ENCODE results near the gene CHST1. TPM values are rescaled to one million over a fixed set of nuclear protein-coding genes. Genes with fewer than 3 reads are reported as not detected.

Gene CHST1
- total RNA-seq, 2 experiments from 2014 or later = not detected

GRCh38 chr11:45675646-45676045 lies 10.2 kb upstream of the CHST1 start:
- POLR2A ChIA-PET = no interaction called here
- H3K4me3 Mint-ChIP-seq = no peak overlapping the region
- H3K27me3 ChIP-seq (ENCODE audit: control insufficient read depth in 1 of 2, insufficient read depth in 2 of 2, low read length in 2 of 2) = no peaks in the 10 kb centered on the region
- no peak for DNase-seq
- H3K9me3 Mint-ChIP-seq = no peaks in the 10 kb centered on the region
- H3K4me1 Mint-ChIP-seq (ENCODE audit: low read depth) = no peaks in the 10 kb centered on the region
- TF ChIP-seq, protein P1, sequence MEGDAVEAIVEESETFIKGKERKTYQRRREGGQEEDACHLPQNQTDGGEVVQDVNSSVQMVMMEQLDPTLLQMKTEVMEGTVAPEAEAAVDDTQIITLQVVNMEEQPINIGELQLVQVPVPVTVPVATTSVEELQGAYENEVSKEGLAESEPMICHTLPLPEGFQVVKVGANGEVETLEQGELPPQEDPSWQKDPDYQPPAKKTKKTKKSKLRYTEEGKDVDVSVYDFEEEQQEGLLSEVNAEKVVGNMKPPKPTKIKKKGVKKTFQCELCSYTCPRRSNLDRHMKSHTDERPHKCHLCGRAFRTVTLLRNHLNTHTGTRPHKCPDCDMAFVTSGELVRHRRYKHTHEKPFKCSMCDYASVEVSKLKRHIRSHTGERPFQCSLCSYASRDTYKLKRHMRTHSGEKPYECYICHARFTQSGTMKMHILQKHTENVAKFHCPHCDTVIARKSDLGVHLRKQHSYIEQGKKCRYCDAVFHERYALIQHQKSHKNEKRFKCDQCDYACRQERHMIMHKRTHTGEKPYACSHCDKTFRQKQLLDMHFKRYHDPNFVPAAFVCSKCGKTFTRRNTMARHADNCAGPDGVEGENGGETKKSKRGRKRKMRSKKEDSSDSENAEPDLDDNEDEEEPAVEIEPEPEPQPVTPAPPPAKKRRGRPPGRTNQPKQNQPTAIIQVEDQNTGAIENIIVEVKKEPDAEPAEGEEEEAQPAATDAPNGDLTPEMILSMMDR (IDR thresholded peaks at IDR 0.05) = no peak
- peaks cover 0 to 3% of the 10 kb centered on the region in 2 experiments for H3K9me3 ChIP-seq (ENCODE audit: control insufficient read depth in 1 of 2, insufficient read depth in 1 of 2, low read length in 2 of 2)
- intact Hi-C loops (cut with DNase I, micrococcal nuclease) = no loop called here
- CTCF ChIA-PET = no interaction called here
- ATAC-seq (ENCODE audit: poor library complexity) = no peak
- no peak overlapping the region for H3K4me3 ChIP-seq (ENCODE audit: low read length)
- H3K36me3 ChIP-seq (ENCODE audit: insufficient read depth, low read length) = no peaks in the 10 kb centered on the region
- H3K4me1 ChIP-seq (ENCODE audit: insufficient read depth, low read length) = no peaks in the 10 kb centered on the region
- no peak overlapping the region for H3K27ac ChIP-seq (ENCODE audit: low read depth in 1 of 2, low read length in 2 of 2)
- no peak overlapping the region for H3K27ac Mint-ChIP-seq
- H3K36me3 Mint-ChIP-seq (ENCODE audit: low read depth) = no peaks in the 10 kb centered on the region
- H3K27me3 Mint-ChIP-seq = no peaks in the 10 kb centered on the region

GRCh38 chr11:45674481-45675190 lies 9.2 kb upstream of the CHST1 start:
- intact Hi-C loops (cut with DNase I, micrococcal nuclease) = no loop called here
- ChIA-PET CTCF (no interaction called here), POLR2A (no interaction called here)
- no peaks in the 10 kb centered on the region for H3K4me1 ChIP-seq (ENCODE audit: insufficient read depth, low read length)
- Mint-ChIP-seq H3K27ac (no peak overlapping the region), H3K4me3 (no peak overlapping the region), H3K27me3 (peaks cover 3% of the 10 kb centered on the region), H3K9me3 (no peaks in the 10 kb centered on the region), H3K4me1 (ENCODE audit: low read depth) (no peaks in the 10 kb centered on the region), H3K36me3 (ENCODE audit: low read depth) (no peaks in the 10 kb centered on the region)
- peaks cover 0 to 3% of the 10 kb centered on the region in 2 experiments for H3K9me3 ChIP-seq (ENCODE audit: control insufficient read depth in 1 of 2, insufficient read depth in 1 of 2, low read length in 2 of 2)
- no peak overlapping the region for H3K4me3 ChIP-seq (ENCODE audit: low read length)
- ATAC-seq (ENCODE audit: poor library complexity) (no peak), DNase-seq (no peak)
- no peaks in the 10 kb centered on the region for H3K36me3 ChIP-seq (ENCODE audit: insufficient read depth, low read length)
- TF ChIP-seq, protein P1 (IDR thresholded peaks at IDR 0.05) = no peak
- H3K27me3 ChIP-seq (ENCODE audit: control insufficient read depth in 1 of 2, insufficient read depth in 2 of 2, low read length in 2 of 2) = no peaks in the 10 kb centered on the region
- H3K27ac ChIP-seq (ENCODE audit: low read depth in 1 of 2, low read length in 2 of 2) = no peak overlapping the region

- no peaks in the 10 kb centered on the region for H3K4me1 ChIP-seq (ENCODE audit: insufficient read depth, low read length)
- H3K4me3 ChIP-seq (ENCODE audit: low read length) = no peak overlapping the region
- peaks cover 0 to 6% of the 10 kb centered on the region in 2 experiments for H3K27me3 ChIP-seq (ENCODE audit: control insufficient read depth in 1 of 2, insufficient read depth in 2 of 2, low read length in 2 of 2)
- ATAC-seq (ENCODE audit: poor library complexity) (no peak), DNase-seq (no peak)
- Mint-ChIP-seq H3K4me1 (ENCODE audit: low read depth) (no peaks in the 10 kb centered on the region), H3K27me3 (peaks cover 13% of the 10 kb centered on the region), H3K4me3 (no peak overlapping the region), H3K27ac (no peak overlapping the region), H3K36me3 (ENCODE audit: low read depth) (no peaks in the 10 kb centered on the region), H3K9me3 (no peaks in the 10 kb centered on the region)
- no peak overlapping the region for H3K27ac ChIP-seq (ENCODE audit: low read depth in 1 of 2, low read length in 2 of 2)
- ChIA-PET POLR2A (no interaction called here), CTCF (no interaction called here)
- intact Hi-C loops (cut with DNase I, micrococcal nuclease) = no loop called here
- H3K36me3 ChIP-seq (ENCODE audit: insufficient read depth, low read length) = no peaks in the 10 kb centered on the region
- peaks cover 0 to 3% of the 10 kb centered on the region in 2 experiments for H3K9me3 ChIP-seq (ENCODE audit: control insufficient read depth in 1 of 2, insufficient read depth in 1 of 2, low read length in 2 of 2)
- TF ChIP-seq, protein P1 (IDR thresholded peaks at IDR 0.05) = no peak
These were observed 8.0 kb upstream of the CHST1 start for GRCh38 chr11:45673441-45673840.

Measured in CD4-positive, alpha-beta T cell (primary cell).